Tibial artery (tissue), 4 donors: Measurements from ENCODE around the gene MYOM1.
"Not testable (repeated sequence)": the region's sequence is repeated elsewhere in the genome, so short reads cannot be mapped to it uniquely, and the experiment has no call there.

ENCODE experiments used
- DNase-seq, 2 donors: peaks; one replicate each; pipeline ENCODE4 v3.0.0-alpha.2; 2019
- H3K27ac ChIP-seq, 2 donors: fragments of 200-600 bp; sonication (generic) in 1 of 2; 1 replicate in 1 of 2; 2 replicates in 1 of 2; pipeline ENCODE4 v1.5.1; 2018 to 2019; ENCODE audit warnings: mild to moderate bottlenecking in 1 of 2
- H3K27me3 ChIP-seq, 2 donors: fragments of 200-600 bp; sonication (generic) in 1 of 2; one replicate each; pipeline versions ENCODE4 v1.5.1 to v1.6.0; 2016 to 2019
- H3K36me3 ChIP-seq, 3 donors: fragments of 200-600 bp; sonication (generic) in 2 of 3; one replicate each; pipeline ENCODE4 v1.5.1; 2016 to 2019; ENCODE audit warnings: mild to moderate bottlenecking in 2 of 3
- H3K4me1 ChIP-seq, 4 donors: fragments of 200-600 bp; sonication (generic) in 2 of 4; 1 replicate in 3 of 4; 2 replicates in 1 of 4; pipeline ENCODE4 v1.5.1; 2016 to 2019
- H3K4me3 ChIP-seq, 2 donors: fragments of 200-600 bp; sonication (generic) in 1 of 2; 1 replicate in 1 of 2; 2 replicates in 1 of 2; pipeline ENCODE4 v1.5.1; 2018 to 2019; ENCODE audit warnings: mild to moderate bottlenecking in 2 of 2
- H3K9me3 ChIP-seq, 3 donors: fragments of 200-600 bp; sonication (generic) in 1 of 3; one replicate each; pipeline ENCODE4 v1.5.1; 2016 to 2019
- CTCF ChIP-seq, 2 experiments: fragments of 200-600 bp in 1 of 2; fragments of 450-650 bp in 1 of 2; IDR thresholded peaks; one replicate each; pipeline ENCODE4 v1.5.1; 2017 to 2019; ENCODE audit warnings: antibody characterized with exemption in 2 of 2, mild to moderate bottlenecking in 1 of 2, moderate library complexity in 1 of 2
- intact Hi-C: fragments of 100-400 bp; cut with DNase I; formaldehyde crosslinking; loops from one replicate; pipeline ENCODE4 v1.15.0; 2023; ENCODE audit warnings: low total_unique reads

MYOM1 gene

GRCh38 chr18:3221496-3221895, 1.7 kb upstream of the MYOM1 start:
- DNase-seq = no peak
- no peak for TF ChIP-seq CTCF (IDR thresholded peaks at IDR 0.05)
- no peak overlapping the region for H3K4me3 ChIP-seq
- H3K27me3 ChIP-seq = no peaks in the 10 kb centered on the region
- H3K9me3 ChIP-seq = no peaks in the 10 kb centered on the region
- intact Hi-C loops = loop anchor here (10.0 kb wide), 1 partner anchor 57 kb away; no protein-coding TSS in a partner anchor
- peaks cover 0 to 29% (median 2%) of the 10 kb centered on the region in 4 donors for H3K4me1 ChIP-seq
- H3K36me3 ChIP-seq = no peaks in the 10 kb centered on the region
- H3K27ac ChIP-seq = peak overlapping the region in 1 of 2 donors; percentile 80

- peak overlapping the region; percentile 80 to 81 for H3K27ac ChIP-seq
- H3K9me3 ChIP-seq, H3K36me3 ChIP-seq, H3K4me3 ChIP-seq, DNase-seq, H3K27me3 ChIP-seq: not testable (repeated sequence)
- peaks cover 0 to 33% (median 2%) of the 10 kb centered on the region in 4 donors for H3K4me1 ChIP-seq
- intact Hi-C loops = loop anchor here (10.0 kb wide), 1 partner anchor 56 kb away; no protein-coding TSS in a partner anchor
These were observed 1.1 kb upstream of the MYOM1 start for GRCh38 chr18:3220868-3221267.

GRCh38 chr18:3219241-3219630, 532 bp downstream of the MYOM1 start:
- H3K4me3 ChIP-seq = peak overlapping the region; percentile 51 to 56
- H3K27me3 ChIP-seq = no peaks in the 10 kb centered on the region
- peaks cover 8 to 12% (median 11%) of the 10 kb centered on the region in 3 donors for H3K36me3 ChIP-seq
- no peaks in the 10 kb centered on the region for H3K9me3 ChIP-seq
- TF ChIP-seq CTCF (IDR thresholded peaks at IDR 0.05) = no peak
- no peak for DNase-seq
- peak overlapping the region; percentile 80 to 81 for H3K27ac ChIP-seq
- peaks cover 0 to 35% (median 2%) of the 10 kb centered on the region in 4 donors for H3K4me1 ChIP-seq
- intact Hi-C loops = no loop called here

GRCh38 chr18:3218819-3219218, 949 bp downstream of the MYOM1 start:
- no peaks in the 10 kb centered on the region for H3K9me3 ChIP-seq
- no peak for DNase-seq
- H3K4me1 ChIP-seq = peaks cover 0 to 39% (median 2%) of the 10 kb centered on the region in 4 donors
- intact Hi-C loops = no loop called here
- no peak for TF ChIP-seq CTCF (IDR thresholded peaks at IDR 0.05)
- H3K27ac ChIP-seq = peak overlapping the region; percentile 80 to 81
- H3K36me3 ChIP-seq = peaks cover 8 to 13% (median 12%) of the 10 kb centered on the region in 3 donors
- H3K4me3 ChIP-seq = peak overlapping the region; percentile 51 to 56
- H3K27me3 ChIP-seq = no peaks in the 10 kb centered on the region

GRCh38 chr18:3217948-3218647, 1.7 kb downstream of the MYOM1 start:
- Histone ChIP-seq H3K9me3 (no peaks in the 10 kb centered on the region), H3K4me3 (peak overlapping the region; percentile 51 to 56), H3K27me3 (no peaks in the 10 kb centered on the region), H3K36me3 (peaks cover 8 to 13% (median 12%) of the 10 kb centered on the region in 3 donors), H3K4me1 (peaks cover 0 to 46% (median 2%) of the 10 kb centered on the region in 4 donors), H3K27ac (peak overlapping the region; percentile 80 to 81)
- DNase-seq = no peak
- intact Hi-C loops = no loop called here
- no peak for TF ChIP-seq CTCF (IDR thresholded peaks at IDR 0.05)

- TF ChIP-seq CTCF (IDR thresholded peaks at IDR 0.05) = no peak
- intact Hi-C loops = no loop called here
- Histone ChIP-seq H3K36me3 (peaks cover 8 to 13% (median 12%) of the 10 kb centered on the region in 3 donors), H3K27me3 (no peaks in the 10 kb centered on the region), H3K9me3 (no peaks in the 10 kb centered on the region), H3K4me3 (no peak overlapping the region), H3K4me1 (peaks cover 0 to 57% (median 4%) of the 10 kb centered on the region in 4 donors), H3K27ac (peak overlapping the region; percentile 80 to 81)
- no peak for DNase-seq
These were observed 2.8 kb downstream of the MYOM1 start for GRCh38 chr18:3216987-3217386.
